Esophagus squamous epithelium (tissue), 4 donors: ENCODE measurements around the gene ADORA2A.

Source experiments
- POLR2A ChIP-seq, 4 donors: fragments of 450-650 bp; IDR thresholded peaks; one replicate each; pipeline ENCODE4 v1.6.1; 2017; ENCODE audit warnings: antibody characterized with exemption in 4 of 4, mild to moderate bottlenecking in 4 of 4, moderate library complexity in 3 of 4
- TF ChIP-seq, protein P1 (sequence below), 6 experiments: fragments of 450-650 bp in 4 of 6; fragments of 200-600 bp in 2 of 6; sonication (generic) in 2 of 6; IDR thresholded peaks; one replicate each; pipeline ENCODE4 v1.5.1; 2016 to 2019; ENCODE audit warnings: antibody characterized with exemption in 6 of 6, mild to moderate bottlenecking in 4 of 6, moderate library complexity in 4 of 6

DNA sequence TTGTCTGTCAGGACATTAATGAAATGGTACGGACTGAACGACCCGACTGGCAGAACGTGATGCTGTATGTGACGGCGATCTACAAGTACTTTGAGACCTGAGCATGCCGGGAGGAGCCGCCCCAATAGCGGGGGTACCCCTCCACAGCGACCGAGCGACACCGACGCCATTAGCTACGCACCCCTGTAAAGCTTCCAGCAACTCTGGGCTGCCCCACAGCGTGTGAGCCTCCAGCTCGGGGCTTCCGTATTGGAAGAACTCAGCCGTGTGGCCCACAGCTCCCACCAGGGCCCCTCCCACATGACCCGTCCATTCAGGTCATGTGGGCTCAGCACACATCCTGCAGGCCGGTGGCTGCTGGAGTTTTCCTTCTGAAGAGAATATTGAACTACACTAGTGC is 12.9 kb upstream of the ADORA2A start:
- no peak for TF ChIP-seq POLR2A (IDR thresholded peaks at IDR 0.05)
- TF ChIP-seq, protein P1, sequence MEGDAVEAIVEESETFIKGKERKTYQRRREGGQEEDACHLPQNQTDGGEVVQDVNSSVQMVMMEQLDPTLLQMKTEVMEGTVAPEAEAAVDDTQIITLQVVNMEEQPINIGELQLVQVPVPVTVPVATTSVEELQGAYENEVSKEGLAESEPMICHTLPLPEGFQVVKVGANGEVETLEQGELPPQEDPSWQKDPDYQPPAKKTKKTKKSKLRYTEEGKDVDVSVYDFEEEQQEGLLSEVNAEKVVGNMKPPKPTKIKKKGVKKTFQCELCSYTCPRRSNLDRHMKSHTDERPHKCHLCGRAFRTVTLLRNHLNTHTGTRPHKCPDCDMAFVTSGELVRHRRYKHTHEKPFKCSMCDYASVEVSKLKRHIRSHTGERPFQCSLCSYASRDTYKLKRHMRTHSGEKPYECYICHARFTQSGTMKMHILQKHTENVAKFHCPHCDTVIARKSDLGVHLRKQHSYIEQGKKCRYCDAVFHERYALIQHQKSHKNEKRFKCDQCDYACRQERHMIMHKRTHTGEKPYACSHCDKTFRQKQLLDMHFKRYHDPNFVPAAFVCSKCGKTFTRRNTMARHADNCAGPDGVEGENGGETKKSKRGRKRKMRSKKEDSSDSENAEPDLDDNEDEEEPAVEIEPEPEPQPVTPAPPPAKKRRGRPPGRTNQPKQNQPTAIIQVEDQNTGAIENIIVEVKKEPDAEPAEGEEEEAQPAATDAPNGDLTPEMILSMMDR (IDR thresholded peaks at IDR 0.05): no peak
